ENCODE measurements around the gene CNTN5.
"Not testable (repeated sequence)": the region's sequence is repeated elsewhere in the genome, so short reads cannot be mapped to it uniquely, and the experiment has no call there.

The CNTN5 gene

GRCh38 chr11:99812516-99812915, 791.8 kb downstream of the CNTN5 start:
- DNase-seq, result no peak

GRCh38 chr11:99814021-99814420, 793.3 kb downstream of the CNTN5 start:
- no peak for DNase-seq

GRCh38 chr11:99814738-99815137, 794.0 kb downstream of the CNTN5 start:
- no peak for DNase-seq

- no peak for DNase-seq
Measured at GRCh38 chr11:99818991-99819390, 798.2 kb downstream of the CNTN5 start.

GRCh38 chr11:99822846-99823565, 802.3 kb downstream of the CNTN5 start:
- no peak for DNase-seq

GRCh38 chr11:99836739-99837138, 816.0 kb downstream of the CNTN5 start:
- DNase-seq, result not testable (repeated sequence)

GRCh38 chr11:99841885-99842284, 821.1 kb downstream of the CNTN5 start:
- no peak for DNase-seq

- no peak for DNase-seq
Measured at GRCh38 chr11:99865951-99866350, 845.2 kb downstream of the CNTN5 start.

- no peak for DNase-seq
Measured at GRCh38 chr11:99881610-99882009, 860.9 kb downstream of the CNTN5 start.

GRCh38 chr11:99884750-99885149, 864.0 kb downstream of the CNTN5 start:
- no peak for DNase-seq

GRCh38 chr11:99887481-99887880, 866.7 kb downstream of the CNTN5 start:
- DNase-seq, result no peak

GRCh38 chr11:99893811-99894210, 873.1 kb downstream of the CNTN5 start:
- no peak for DNase-seq

- no peak for DNase-seq
Measured at GRCh38 chr11:99901175-99901574, 880.4 kb downstream of the CNTN5 start.

GRCh38 chr11:99911116-99911515, 890.4 kb downstream of the CNTN5 start:
- DNase-seq, result no peak

- DNase-seq, result no peak
Measured at GRCh38 chr11:99916078-99916477, 895.3 kb downstream of the CNTN5 start.

GRCh38 chr11:99918761-99919160, 898.0 kb downstream of the CNTN5 start:
- no peak for DNase-seq

- DNase-seq, result no peak
Measured at GRCh38 chr11:99920956-99921355, 900.2 kb downstream of the CNTN5 start.

- no peak for DNase-seq
Measured at GRCh38 chr11:99925968-99926367, 905.2 kb downstream of the CNTN5 start.

- no peak for DNase-seq
Measured at GRCh38 chr11:99932684-99933083, 911.9 kb downstream of the CNTN5 start.

GRCh38 chr11:99934008-99934407, 913.3 kb downstream of the CNTN5 start:
- DNase-seq, result no peak

- DNase-seq, result no peak
Measured at GRCh38 chr11:99937330-99937729, 916.6 kb downstream of the CNTN5 start.

- no peak for DNase-seq
Measured at GRCh38 chr11:99952816-99953215, 932.1 kb downstream of the CNTN5 start.

- DNase-seq, result no peak
Measured at GRCh38 chr11:99960536-99960935, 939.8 kb downstream of the CNTN5 start.

- DNase-seq, result no peak
Measured at GRCh38 chr11:99968336-99968735, 947.6 kb downstream of the CNTN5 start.

GRCh38 chr11:99973993-99974392, 953.2 kb downstream of the CNTN5 start:
- DNase-seq, result no peak
